ENCODE results near the gene IGSF11. TPM values are rescaled to one million over a fixed set of nuclear protein-coding genes. Genes with fewer than 3 reads are reported as not detected.

Gene IGSF11
- total RNA-seq, 4 donors from 2014 or later: 0.27 to 0.95 (median 0.59) TPM

DNA sequence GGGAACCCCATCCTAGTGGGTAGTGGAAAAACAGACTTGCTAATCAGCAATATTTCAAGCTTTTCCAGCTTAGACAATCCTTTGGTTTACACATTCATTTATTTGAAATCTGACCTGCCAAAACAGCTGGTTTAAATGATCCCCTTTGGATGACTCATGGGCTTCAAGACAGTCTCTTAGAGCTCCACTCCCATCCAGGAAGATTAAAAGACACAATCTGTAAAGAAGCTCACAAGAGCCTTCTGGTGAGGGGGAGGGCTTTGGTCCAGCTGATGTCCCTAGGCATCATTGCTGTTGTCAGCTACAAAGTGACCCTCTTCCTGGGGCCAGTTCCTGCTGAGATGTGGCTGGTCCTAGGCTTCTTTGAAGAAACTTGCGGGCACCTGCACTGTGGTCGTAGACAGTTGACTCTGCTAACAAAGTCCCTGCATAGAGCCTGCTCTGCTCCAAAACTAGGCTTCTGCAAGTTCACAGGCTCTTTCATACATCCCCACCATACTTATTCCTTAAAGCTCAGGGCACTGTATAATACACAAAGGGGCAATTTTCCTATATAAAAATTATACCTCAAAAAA lies 73.7 kb downstream of the IGSF11 start:
- TF ChIP-seq POLR2AphosphoS5 (IDR thresholded peaks at IDR 0.05): no peak
- TF ChIP-seq POLR2A (IDR thresholded peaks at IDR 0.05): no peak
- no peak for TF ChIP-seq CTCF (IDR thresholded peaks at IDR 0.05)
- no peak for TF ChIP-seq EP300 (IDR thresholded peaks at IDR 0.05; ENCODE audit: low read depth)
- Histone ChIP-seq H3K4me3 (no peak overlapping the region), H3K4me1 (no peaks in the 10 kb centered on the region), H3K9me3 (no peaks in the 10 kb centered on the region), H3K36me3 (no peaks in the 10 kb centered on the region), H3K27ac (no peak overlapping the region), H3K27me3 (no peaks in the 10 kb centered on the region)
- intact Hi-C loops (cut with DNase I; ENCODE audit: low total_unique reads): no loop called here
- no peak for DNase-seq
- WGBS, 2 donors (ENCODE audit: low coverage in 1 of 2): 95% methylated on average over 2 of the region's 2 CpGs; no CpG with 5 or more reads in 1 of the 2 donors
- in situ Hi-C loops (cut with MboI; ENCODE audit: low pct_ligation_motif_present in 1 of 4, low pct_unique_long_range_greater_than_20kb in 1 of 4, low sequenced_read_pairs in 3 of 4): no loop called here

- Histone ChIP-seq H3K4me1 (no peaks in the 10 kb centered on the region), H3K27me3 (no peaks in the 10 kb centered on the region), H3K4me3 (no peak overlapping the region), H3K27ac (no peak overlapping the region), H3K36me3 (no peaks in the 10 kb centered on the region), H3K9me3 (no peaks in the 10 kb centered on the region)
- intact Hi-C loops (cut with DNase I; ENCODE audit: low total_unique reads): no loop called here
- no peak for DNase-seq
- WGBS, 2 donors (ENCODE audit: low coverage in 1 of 2): 67 to 76% methylated on average over 1 of the region's 1 CpG
- TF ChIP-seq POLR2A (IDR thresholded peaks at IDR 0.05): no peak
- no peak for TF ChIP-seq CTCF (IDR thresholded peaks at IDR 0.05)
- in situ Hi-C loops (cut with MboI; ENCODE audit: low pct_ligation_motif_present in 1 of 4, low pct_unique_long_range_greater_than_20kb in 1 of 4, low sequenced_read_pairs in 3 of 4): no loop called here
These were observed 78.6 kb downstream of the IGSF11 start for GRCh38 chr3:118955914-118956556.

DNA sequence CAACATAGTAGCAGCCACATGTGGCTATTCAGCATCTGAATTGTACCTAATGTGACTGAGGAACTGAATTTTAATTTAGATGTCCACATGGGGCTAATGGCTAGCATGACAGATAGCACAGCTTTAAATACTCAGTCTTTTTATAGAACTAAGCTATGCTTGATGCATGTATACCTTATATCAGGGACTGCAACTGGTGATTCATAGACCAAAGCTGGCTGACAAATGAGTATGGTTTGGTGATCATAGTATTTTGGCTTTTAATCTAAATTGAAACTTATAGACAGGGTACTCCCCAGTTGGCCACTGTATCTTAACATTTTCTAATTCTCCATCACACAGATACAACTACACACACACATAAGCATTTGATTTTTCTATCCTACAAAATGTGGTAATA lies 83.6 kb downstream of the IGSF11 start:
- no peak for DNase-seq
- TF ChIP-seq EP300 (IDR thresholded peaks at IDR 0.05; ENCODE audit: low read depth) (no peak), CTCF (IDR thresholded peaks at IDR 0.05) (no peak), POLR2AphosphoS5 (IDR thresholded peaks at IDR 0.05) (no peak), POLR2A (IDR thresholded peaks at IDR 0.05) (no peak)

GRCh38 chr3:118949113-118949760 lies 85.4 kb downstream of the IGSF11 start:
- Histone ChIP-seq H3K4me1 (no peaks in the 10 kb centered on the region), H3K4me3 (no peak overlapping the region), H3K36me3 (no peaks in the 10 kb centered on the region), H3K27ac (no peak overlapping the region), H3K9me3 (no peaks in the 10 kb centered on the region), H3K27me3 (no peaks in the 10 kb centered on the region)
- no peak for DNase-seq
- in situ Hi-C loops (cut with MboI; ENCODE audit: low pct_ligation_motif_present in 1 of 4, low pct_unique_long_range_greater_than_20kb in 1 of 4, low sequenced_read_pairs in 3 of 4): no loop called here
- intact Hi-C loops (cut with DNase I; ENCODE audit: low total_unique reads): no loop called here
- 47 to 75% methylated on average over 1 of the region's 1 CpG for WGBS, 2 donors (ENCODE audit: low coverage in 1 of 2)
- TF ChIP-seq POLR2A (IDR thresholded peaks at IDR 0.05) (no peak), POLR2AphosphoS5 (IDR thresholded peaks at IDR 0.05) (no peak), EP300 (IDR thresholded peaks at IDR 0.05; ENCODE audit: low read depth) (no peak), CTCF (IDR thresholded peaks at IDR 0.05) (no peak)

More for the DNA sequence above, 83.6 kb downstream of the IGSF11 start:
- no peaks in the 10 kb centered on the region for H3K9me3 ChIP-seq
- no peak overlapping the region for H3K4me3 ChIP-seq
- no peaks in the 10 kb centered on the region for H3K4me1 ChIP-seq
- no peaks in the 10 kb centered on the region for H3K36me3 ChIP-seq
- in situ Hi-C loops (cut with MboI; ENCODE audit: low pct_ligation_motif_present in 1 of 4, low pct_unique_long_range_greater_than_20kb in 1 of 4, low sequenced_read_pairs in 3 of 4): no loop called here
- no peaks in the 10 kb centered on the region for H3K27me3 ChIP-seq
- H3K27ac ChIP-seq: no peak overlapping the region
- intact Hi-C loops (cut with DNase I; ENCODE audit: low total_unique reads): no loop called here
